AG04449 (cell line): ENCODE measurements around the gene CCDC102A.

ENCODE experiments used
- CTCF ChIA-PET: fragments of 350-600 bp; formaldehyde crosslinking; extraction: SDS; loops from one replicate; lab custom pipeline; 2021; ENCODE audit warnings: antibody characterized with exemption; lab: Yijun Ruan, JAX
- POLR2A ChIA-PET: fragments of 400-600, 350-600 bp; formaldehyde crosslinking; extraction: SDS; loops from one replicate; lab custom pipeline; 2020; ENCODE audit warnings: antibody characterized with exemption, inconsistent platforms; lab: Yijun Ruan, JAX
- DNase-seq: peaks from one replicate; pipeline ENCODE4 v3.0.0-alpha.2; 2010; ENCODE audit warnings: low read depth, low spot score
- H3K4me3 ChIP-seq: 2 replicates; pipeline ENCODE4 v1.5.1; 2011; ENCODE audit warnings: low read depth, mild to moderate bottlenecking, control low read depth, low read length
- CTCF ChIP-seq: IDR thresholded peaks from one replicate; pipeline ENCODE4 v1.5.1; 2011; ENCODE audit warnings: mild to moderate bottlenecking, moderate library complexity, low read length, control low read depth, inconsistent platforms; ENCODE audit not compliant: insufficient read depth; ENCODE audit errors: missing control alignments

CCDC102A gene

GRCh38 chr16:57471209-57471608 is 65.2 kb downstream of the CCDC102A start:
- H3K4me3 ChIP-seq, result no peak overlapping the region
- POLR2A ChIA-PET, result interaction anchor here (1.6 kb wide), 1 partner anchor 9 kb away, joined by 5 read pairs; the partner anchor contains the start of gene POLR2C
- TF ChIP-seq CTCF, result no peak
- DNase-seq, result no peak
- CTCF ChIA-PET, result interaction anchor here (2.0 to 13.2 kb wide), 2 partner anchors 9 to 49 kb away, joined by 6 to 161 read pairs; partner anchors contain the start of gene POLR2C

GRCh38 chr16:57470711-57471110 is 65.7 kb downstream of the CCDC102A start:
- no peak for TF ChIP-seq CTCF
- CTCF ChIA-PET, result interaction anchor here (2.0 to 13.2 kb wide), 2 partner anchors 9 to 50 kb away, joined by 6 to 161 read pairs; partner anchors contain the start of gene POLR2C
- POLR2A ChIA-PET, result interaction anchor here (1.6 kb wide), 1 partner anchor 8 kb away, joined by 5 read pairs; the partner anchor contains the start of gene POLR2C
- no peak overlapping the region for H3K4me3 ChIP-seq
- no peak for DNase-seq

GRCh38 chr16:57469917-57470470 is 66.4 kb downstream of the CCDC102A start:
- H3K4me3 ChIP-seq, result no peak overlapping the region
- ChIA-PET POLR2A (no interaction called here), CTCF (interaction anchor here (13.2 kb wide), 1 partner anchor 8 kb away, joined by 161 read pairs; the partner anchor contains the start of gene POLR2C)
- no peak for TF ChIP-seq CTCF
- no peak for DNase-seq

- POLR2A ChIA-PET, result no interaction called here
Observed at GRCh38 chr16:57469046-57469445, 67.3 kb downstream of the CCDC102A start.

GRCh38 chr16:57468346-57468745 is 68.0 kb downstream of the CCDC102A start:
- POLR2A ChIA-PET, result no interaction called here
- no peak for TF ChIP-seq CTCF
- H3K4me3 ChIP-seq, result no peak overlapping the region
- no peak for DNase-seq
- CTCF ChIA-PET, result interaction anchor here (5.3 kb wide), 1 partner anchor 51 kb away, joined by 40 read pairs; no protein-coding TSS in a partner anchor

More at GRCh38 chr16:57469046-57469445, 67.3 kb downstream of the CCDC102A start:
- no peak overlapping the region for H3K4me3 ChIP-seq
- CTCF ChIA-PET, result no interaction called here
- no peak for TF ChIP-seq CTCF
- no peak for DNase-seq

- POLR2A ChIA-PET, result interaction anchor here (1.1 kb wide), 1 partner anchor 17 kb away, joined by 4 read pairs; the partner anchor contains the start of genes CIAPIN1 and COQ9
- H3K4me3 ChIP-seq, result no peak overlapping the region
- no peak for DNase-seq
- CTCF ChIA-PET, result interaction anchor here (1.1 to 10.8 kb wide), 5 partner anchors 11 to 54 kb away, joined by 3 to 161 read pairs (median 40); partner anchors contain the start of genes CIAPIN1 and COQ9
- TF ChIP-seq CTCF, result no peak
Observed at GRCh38 chr16:57464523-57464922, 71.8 kb downstream of the CCDC102A start.
